Pancreas (tissue), 10 donors: ENCODE data around the gene GNAZ. TPM values are rescaled to one million over a fixed set of nuclear protein-coding genes. Genes with fewer than 3 reads are reported as not detected.

Experiments
- ATAC-seq, 4 donors: fragments of 200-7000 bp; cut with Tn5 transposase; one replicate each; pipeline versions ENCODE4 v1.8.0 to v1.9.1; 2020; ENCODE audit warnings: mild to moderate bottlenecking in 4 of 4, moderate library complexity in 4 of 4
- DNase-seq, 6 donors: peaks; one replicate each; pipeline ENCODE4 v3.0.0-alpha.2; 2020
- FAIRE-seq: peaks from 2 replicates; lab custom pipeline; 2012; peaks lifted over from hg19 to GRCh38; lab: Jason Lieb, UNC
- H3K27ac ChIP-seq, 4 donors: fragments of 200-600 bp; sonication (generic); 1 replicate in 3 of 4; 2 replicates in 1 of 4; pipeline versions ENCODE4 v1.5.0 to v1.8.0; 2020
- H3K27me3 ChIP-seq, 4 donors: fragments of 200-600 bp; one replicate each; pipeline ENCODE4 v1.8.0; 2021
- H3K36me3 ChIP-seq, 3 donors: fragments of 200-600 bp; sonication (generic) in 1 of 3; one replicate each; pipeline versions ENCODE4 v1.5.0 to v1.8.0; 2020 to 2021
- H3K4me1 ChIP-seq, 3 donors: fragments of 200-600 bp; one replicate each; pipeline ENCODE4 v1.8.0; 2021
- H3K4me3 ChIP-seq, 4 donors: fragments of 200-600 bp; sonication (generic) in 2 of 4; one replicate each; pipeline versions ENCODE4 v1.5.0 to v1.8.0; 2020 to 2021
- H3K9me3 ChIP-seq, 4 donors: fragments of 200-600 bp; one replicate each; pipeline ENCODE4 v1.8.0; 2021
- WGBS, 2 donors: extraction: QIAGEN DNeasy Blood & Tissue Kit; methylation state at CpG; one replicate each; pipeline ENCODE4 v1.1.7; 2013; 5-methylcytosine and 5-hydroxymethylcytosine counted together
- intact Hi-C, 3 donors: fragments of 100-400 bp; cut with DNase I; formaldehyde crosslinking; loops; one replicate each; pipeline versions ENCODE4 v1.11.1 to v1.14.2; 2022
- polyA plus RNA-seq, 2 donors: library from polyadenylated mRNA; stranded (reverse); fragments of 200-250 nt; gene quantifications; one replicate each; pipeline ENCODE4 v1.2.3, GENCODE V29; 2013
- total RNA-seq, 6 donors: library from RNA; stranded (reverse); fragmentation: NEBNext Ultra II Directional in 4 of 6; extraction: Animal tissue kit (Norgen Biotek cat#: 25700) in 4 of 6; gene quantifications; one replicate each; pipeline versions ENCODE4 v1.2.1 to v1.2.4, GENCODE V29; 2021 to 2023
- TF ChIP-seq, protein P1 (sequence below), 4 donors: fragments of 200-600 bp; sonication (generic) in 3 of 4; IDR thresholded peaks; one replicate each; pipeline versions ENCODE4 v1.5.0 to v1.8.0; 2021; ENCODE audit warnings: antibody characterized with exemption in 4 of 4
- donor health status: healthy with polysubstance abuse.
- donor health status: DM: no; HTN: no; CAD: no; lungs with moderate emphysema.
- donor health status: DM: no; HTN: no; CAD: no.
- donor health status: control.
- donor health status: control.
- donor health status: Bipolar disorder and iron deficiency.
- donor health status: DM: yes; HTN: yes; CAD: no.
- donor health status: DM: no; HTN: no; CAD: no.
- donor health status: DM: no; HTN: no; CAD: no.
- donor health status: DM: yes; HTN: yes; CAD: no.

Gene GNAZ
- total and polyA plus RNA-seq, 8 donors, result 0.88 to 9.7 (median 2.1) TPM

GRCh38 chr22:23103199-23103954, 33.1 kb downstream of the GNAZ start:
- FAIRE-seq (no peak), DNase-seq (no peak)
- WGBS, 2 donors, result 81 to 86% methylated on average over 13 of the region's 13 CpGs

DNA sequence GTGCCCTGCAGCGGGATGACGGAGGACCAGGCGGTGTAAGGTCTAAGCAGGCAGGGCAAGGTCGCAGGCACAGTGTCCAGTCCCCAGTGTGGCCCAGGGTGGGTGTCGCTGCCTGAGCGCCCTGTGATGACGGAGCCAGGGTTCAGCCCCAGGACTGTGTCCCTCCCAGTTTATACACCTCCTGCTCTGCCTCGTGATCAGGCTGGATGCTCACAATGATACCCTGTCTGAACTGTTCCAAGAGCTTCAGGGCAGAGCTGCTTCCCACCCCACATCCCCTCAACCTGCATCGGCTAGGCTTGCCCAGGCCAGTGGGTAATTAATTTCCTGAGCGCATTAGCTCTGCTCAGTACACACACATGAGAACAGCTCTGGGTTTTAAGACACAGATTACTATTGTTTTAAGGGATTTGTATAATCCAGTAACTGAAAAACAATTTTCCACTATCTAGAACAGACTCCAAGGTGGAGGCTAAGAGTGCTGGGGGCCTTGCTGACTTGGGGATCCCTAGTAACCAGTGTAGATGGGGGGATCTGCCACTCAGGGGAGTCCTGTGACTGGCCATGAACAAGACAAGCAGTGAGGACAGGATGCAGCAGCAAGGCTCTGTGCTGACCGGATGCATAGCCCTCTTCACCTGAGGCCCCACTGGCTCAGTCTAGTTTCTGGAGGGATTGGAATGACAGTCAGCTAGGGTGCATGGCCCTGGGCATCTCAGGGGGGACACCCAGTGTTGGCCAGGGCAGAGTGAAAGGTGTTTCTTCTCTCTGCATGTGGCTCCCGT, 34.1 kb downstream of the GNAZ start:
- TF ChIP-seq, protein P1, sequence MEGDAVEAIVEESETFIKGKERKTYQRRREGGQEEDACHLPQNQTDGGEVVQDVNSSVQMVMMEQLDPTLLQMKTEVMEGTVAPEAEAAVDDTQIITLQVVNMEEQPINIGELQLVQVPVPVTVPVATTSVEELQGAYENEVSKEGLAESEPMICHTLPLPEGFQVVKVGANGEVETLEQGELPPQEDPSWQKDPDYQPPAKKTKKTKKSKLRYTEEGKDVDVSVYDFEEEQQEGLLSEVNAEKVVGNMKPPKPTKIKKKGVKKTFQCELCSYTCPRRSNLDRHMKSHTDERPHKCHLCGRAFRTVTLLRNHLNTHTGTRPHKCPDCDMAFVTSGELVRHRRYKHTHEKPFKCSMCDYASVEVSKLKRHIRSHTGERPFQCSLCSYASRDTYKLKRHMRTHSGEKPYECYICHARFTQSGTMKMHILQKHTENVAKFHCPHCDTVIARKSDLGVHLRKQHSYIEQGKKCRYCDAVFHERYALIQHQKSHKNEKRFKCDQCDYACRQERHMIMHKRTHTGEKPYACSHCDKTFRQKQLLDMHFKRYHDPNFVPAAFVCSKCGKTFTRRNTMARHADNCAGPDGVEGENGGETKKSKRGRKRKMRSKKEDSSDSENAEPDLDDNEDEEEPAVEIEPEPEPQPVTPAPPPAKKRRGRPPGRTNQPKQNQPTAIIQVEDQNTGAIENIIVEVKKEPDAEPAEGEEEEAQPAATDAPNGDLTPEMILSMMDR (IDR thresholded peaks at IDR 0.05), result no peak
- FAIRE-seq (no peak), ATAC-seq (no peak), DNase-seq (no peak)
- H3K27ac ChIP-seq, result no peak overlapping the region
- 83 to 84% methylated on average over 12 of the region's 12 CpGs for WGBS, 2 donors
- intact Hi-C loops, result no loop called here
- H3K36me3 ChIP-seq, result no peaks in the 10 kb centered on the region
- no peaks in the 10 kb centered on the region for H3K27me3 ChIP-seq
- H3K4me3 ChIP-seq, result no peak overlapping the region
- H3K4me1 ChIP-seq, result no peaks in the 10 kb centered on the region
- H3K9me3 ChIP-seq, result no peaks in the 10 kb centered on the region

More at GRCh38 chr22:23103199-23103954, 33.1 kb downstream of the GNAZ start:
- H3K27me3 ChIP-seq, result no peaks in the 10 kb centered on the region
- H3K4me1 ChIP-seq, result no peaks in the 10 kb centered on the region
- no peaks in the 10 kb centered on the region for H3K9me3 ChIP-seq
- no peak overlapping the region for H3K4me3 ChIP-seq
- no peak for ATAC-seq
- H3K36me3 ChIP-seq, result no peaks in the 10 kb centered on the region
- intact Hi-C loops, result no loop called here
- H3K27ac ChIP-seq, result no peak overlapping the region
- TF ChIP-seq, protein P1 (IDR thresholded peaks at IDR 0.05), result no peak

GRCh38 chr22:23105304-23105703, 35.0 kb downstream of the GNAZ start:
- no peaks in the 10 kb centered on the region for H3K4me1 ChIP-seq
- H3K36me3 ChIP-seq, result no peaks in the 10 kb centered on the region
- WGBS, 2 donors, result 85 to 90% methylated on average over 5 of the region's 5 CpGs
- no peaks in the 10 kb centered on the region for H3K9me3 ChIP-seq
- H3K27ac ChIP-seq, result no peak overlapping the region
- no peak overlapping the region for H3K4me3 ChIP-seq
- intact Hi-C loops, result no loop called here
- ATAC-seq, result no peak
- FAIRE-seq, result no peak
- no peak for DNase-seq
- TF ChIP-seq, protein P1 (IDR thresholded peaks at IDR 0.05), result no peak
- no peaks in the 10 kb centered on the region for H3K27me3 ChIP-seq

DNA sequence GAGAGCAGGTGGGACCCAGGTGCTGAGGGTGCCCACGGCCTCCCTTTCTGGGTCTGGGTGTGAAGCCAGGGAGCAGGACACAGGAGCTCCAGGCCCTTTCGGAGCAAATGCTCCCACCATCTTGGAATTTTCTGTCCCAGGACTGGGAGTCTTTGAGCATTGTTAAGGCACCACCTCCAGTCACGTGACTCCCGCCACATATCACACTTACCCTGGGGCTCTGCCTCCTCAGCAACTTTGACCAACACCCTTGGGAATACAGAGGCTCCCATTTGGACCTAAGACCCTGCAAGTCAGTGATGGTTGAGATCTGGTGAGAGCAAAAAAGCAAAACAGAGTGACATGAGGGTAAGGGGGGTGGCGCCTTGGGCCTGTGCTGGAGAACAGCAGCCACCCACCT, 35.6 kb downstream of the GNAZ start:
- WGBS, 2 donors, result 91 to 98% methylated on average over 5 of the region's 5 CpGs
- H3K36me3 ChIP-seq, result no peaks in the 10 kb centered on the region
- intact Hi-C loops, result no loop called here
- no peak overlapping the region for H3K4me3 ChIP-seq
- H3K4me1 ChIP-seq, result no peaks in the 10 kb centered on the region
- ATAC-seq (no peak), FAIRE-seq (no peak), DNase-seq (no peak)
- no peak overlapping the region for H3K27ac ChIP-seq
- H3K27me3 ChIP-seq, result no peaks in the 10 kb centered on the region
- no peaks in the 10 kb centered on the region for H3K9me3 ChIP-seq
- TF ChIP-seq, protein P1 (IDR thresholded peaks at IDR 0.05), result no peak
